Natural killer cell (primary cell): ENCODE measurements around the gene NEFH. TPM values are rescaled to one million over a fixed set of nuclear protein-coding genes. Genes with fewer than 3 reads are reported as not detected.

Experiments
- ATAC-seq, 3 donors: fragments of 150-1000 bp in 2 of 3; fragments of 200-7000 bp in 1 of 3; cut with Tn5 transposase; 1 replicate in 1 of 3; 2 replicates in 2 of 3; pipeline ENCODE4 v1.10.0; 2021; ENCODE audit warnings: mild to moderate bottlenecking in 2 of 3, moderate library complexity in 2 of 3
- DNase-seq, 2 donors: peaks; one replicate each; pipeline versions ENCODE4 v3.0.0 to v3.0.0-alpha.2; 2013 to 2021; ENCODE audit warnings: mixed read lengths in 1 of 2
- H3K27ac ChIP-seq: one replicate; pipeline ENCODE4 v1.5.1; 2013; ENCODE audit warnings: mild to moderate bottlenecking, low read length
- H3K27me3 ChIP-seq: one replicate; pipeline ENCODE4 v1.6.1; 2013; ENCODE audit warnings: low read length; ENCODE audit not compliant: control insufficient read depth, insufficient read depth
- H3K36me3 ChIP-seq: one replicate; pipeline ENCODE4 v1.6.1; 2013; ENCODE audit warnings: low read length; ENCODE audit not compliant: control insufficient read depth, insufficient read depth
- H3K4me1 ChIP-seq: one replicate; pipeline ENCODE4 v1.6.1; 2013; ENCODE audit warnings: low read length; ENCODE audit not compliant: control insufficient read depth, insufficient read depth
- H3K4me3 ChIP-seq: one replicate; pipeline ENCODE4 v1.5.1; 2013; ENCODE audit warnings: low read length
- H3K9me3 ChIP-seq: one replicate; pipeline ENCODE4 v1.6.1; 2013; ENCODE audit warnings: low read length; ENCODE audit not compliant: control insufficient read depth, insufficient read depth
- H3K27ac Mint-ChIP-seq, 2 donors: one replicate each; pipeline ENCODE4 v1.8.0; 2022; ENCODE audit warnings: mild to moderate bottlenecking in 2 of 2, mixed read lengths in 2 of 2, moderate library complexity in 1 of 2
- H3K27me3 Mint-ChIP-seq, 2 donors: one replicate each; pipeline ENCODE4 v1.8.0; 2022; ENCODE audit warnings: low read depth in 2 of 2, mixed read lengths in 2 of 2
- H3K36me3 Mint-ChIP-seq: one replicate; pipeline ENCODE4 v1.8.0; 2022; ENCODE audit warnings: mixed read lengths
- H3K4me1 Mint-ChIP-seq, 2 donors: one replicate each; pipeline ENCODE4 v1.8.0; 2022; ENCODE audit warnings: mixed read lengths in 2 of 2
- H3K4me3 Mint-ChIP-seq: one replicate; pipeline ENCODE4 v1.8.0; 2022; ENCODE audit warnings: mild to moderate bottlenecking, moderate library complexity, mixed read lengths
- H3K9me3 Mint-ChIP-seq, 2 donors: one replicate each; pipeline ENCODE4 v1.8.0; 2022; ENCODE audit warnings: mixed read lengths in 2 of 2
- WGBS: methylation state at CpG from one replicate; pipeline ENCODE4 v1.1.7; 2013; ENCODE audit warnings: missing lambda C conversion rate; ENCODE audit not compliant: insufficient coverage; 5-methylcytosine and 5-hydroxymethylcytosine counted together
- intact Hi-C: fragments of 100-400 bp; cut with micrococcal nuclease; formaldehyde crosslinking; loops from one replicate; pipeline ENCODE4 v1.14.2; 2022
- total RNA-seq, 4 donors: library from RNA; stranded (reverse); fragments of 120-200 nt in 1 of 4; gene quantifications; one replicate each; pipeline versions ENCODE4 v1.2.3 to v1.2.4, GENCODE V29; 2013 to 2022
- TF ChIP-seq, protein P1 (sequence below): fragments of 200-600 bp; IDR thresholded peaks from one replicate; pipeline ENCODE4 v1.8.0; 2022; ENCODE audit warnings: antibody characterized with exemption

The NEFH gene
- total RNA-seq, 3 donors from 2014 or later (not counting 1 experiment from before 2014, with no cell fraction given) = 0.09 to 0.48 (median 0.12) TPM

DNA sequence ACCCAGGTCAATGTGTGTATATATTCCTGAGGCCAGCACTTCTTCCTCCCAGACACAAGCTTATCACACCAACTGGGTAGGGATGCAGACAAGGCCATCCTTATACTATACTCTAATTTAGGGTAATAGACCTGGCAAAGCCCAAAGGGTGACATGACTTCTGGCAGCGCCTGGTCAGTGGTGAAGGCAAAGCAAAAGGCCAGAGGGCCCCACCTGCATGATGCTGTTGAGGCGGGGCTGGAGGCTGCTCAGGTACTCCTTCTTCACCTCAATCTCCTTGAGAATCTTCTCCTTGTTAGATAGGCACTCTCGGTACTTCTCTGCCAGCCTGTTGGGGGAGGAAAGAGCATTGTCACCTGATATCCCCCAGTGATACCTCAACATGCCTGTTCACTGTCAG lies 56.4 kb downstream of the NEFH start:
- intact Hi-C loops = no loop called here
- Histone ChIP-seq H3K27me3 (no peaks in the 10 kb centered on the region), H3K4me3 (no peak overlapping the region), H3K4me1 (no peaks in the 10 kb centered on the region), H3K27ac (no peak overlapping the region), H3K36me3 (peaks cover 75% of the 10 kb centered on the region), H3K9me3 (no peaks in the 10 kb centered on the region)
- Mint-ChIP-seq H3K4me1 (no peaks in the 10 kb centered on the region), H3K27ac (no peak overlapping the region), H3K9me3 (no peaks in the 10 kb centered on the region), H3K4me3 (no peak overlapping the region), H3K27me3 (no peaks in the 10 kb centered on the region), H3K36me3 (peaks cover 34% of the 10 kb centered on the region)
- WGBS = 100% methylated on average over 2 of the region's 3 CpGs
- TF ChIP-seq, protein P1, sequence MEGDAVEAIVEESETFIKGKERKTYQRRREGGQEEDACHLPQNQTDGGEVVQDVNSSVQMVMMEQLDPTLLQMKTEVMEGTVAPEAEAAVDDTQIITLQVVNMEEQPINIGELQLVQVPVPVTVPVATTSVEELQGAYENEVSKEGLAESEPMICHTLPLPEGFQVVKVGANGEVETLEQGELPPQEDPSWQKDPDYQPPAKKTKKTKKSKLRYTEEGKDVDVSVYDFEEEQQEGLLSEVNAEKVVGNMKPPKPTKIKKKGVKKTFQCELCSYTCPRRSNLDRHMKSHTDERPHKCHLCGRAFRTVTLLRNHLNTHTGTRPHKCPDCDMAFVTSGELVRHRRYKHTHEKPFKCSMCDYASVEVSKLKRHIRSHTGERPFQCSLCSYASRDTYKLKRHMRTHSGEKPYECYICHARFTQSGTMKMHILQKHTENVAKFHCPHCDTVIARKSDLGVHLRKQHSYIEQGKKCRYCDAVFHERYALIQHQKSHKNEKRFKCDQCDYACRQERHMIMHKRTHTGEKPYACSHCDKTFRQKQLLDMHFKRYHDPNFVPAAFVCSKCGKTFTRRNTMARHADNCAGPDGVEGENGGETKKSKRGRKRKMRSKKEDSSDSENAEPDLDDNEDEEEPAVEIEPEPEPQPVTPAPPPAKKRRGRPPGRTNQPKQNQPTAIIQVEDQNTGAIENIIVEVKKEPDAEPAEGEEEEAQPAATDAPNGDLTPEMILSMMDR = no peak
- ATAC-seq (no peak), DNase-seq (no peak)

DNA sequence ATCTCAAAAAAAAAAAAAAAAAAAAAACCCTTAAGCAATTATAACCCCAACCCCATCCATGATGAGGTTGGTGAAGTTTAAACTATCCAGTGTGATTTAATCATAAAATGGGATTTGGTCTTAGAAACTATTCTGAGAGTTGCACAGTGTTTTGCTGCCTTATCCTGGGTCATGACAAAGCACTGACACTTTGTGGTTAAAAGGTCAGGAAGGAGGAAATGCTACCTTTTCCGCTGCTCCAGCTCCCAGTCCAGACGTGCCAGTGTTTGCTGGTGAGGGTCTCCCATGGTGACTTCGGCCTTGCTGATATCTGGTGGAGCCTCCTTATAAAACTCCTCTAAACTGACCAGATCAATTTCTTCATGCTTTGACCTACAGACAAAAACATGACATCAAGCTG lies 59.1 kb downstream of the NEFH start:
- Mint-ChIP-seq H3K9me3 (no peaks in the 10 kb centered on the region), H3K4me3 (no peak overlapping the region), H3K27me3 (no peaks in the 10 kb centered on the region), H3K4me1 (no peaks in the 10 kb centered on the region), H3K27ac (no peak overlapping the region), H3K36me3 (peaks cover 27% of the 10 kb centered on the region)
- Histone ChIP-seq H3K27me3 (no peaks in the 10 kb centered on the region), H3K9me3 (no peaks in the 10 kb centered on the region), H3K27ac (no peak overlapping the region), H3K4me3 (no peak overlapping the region), H3K36me3 (peaks cover 64% of the 10 kb centered on the region), H3K4me1 (no peaks in the 10 kb centered on the region)
- 82% methylated on average over 3 of the region's 3 CpGs for WGBS
- TF ChIP-seq, protein P1 = no peak
- DNase-seq (no peak), ATAC-seq (no peak)
- intact Hi-C loops = no loop called here

Other genes starting within 250 kb of the NEFH start
- gene RHBDD3, start 212.2 kb upstream of the NEFH start, total RNA-seq = 10 to 100 TPM; 16.6 to 20.9 (median 17.9) TPM
- 100 to 1,000 TPM; 366 to 387 (median 382) TPM for gene EWSR1, start 211.9 kb upstream of the NEFH start, total RNA-seq
- gene GAS2L1, start 173.6 kb upstream of the NEFH start, total RNA-seq = 1 to 10 TPM in 2 of 3 donors, under 1 TPM in 1; 0.57 to 4.1 (median 2.8) TPM
- under 1 TPM in 2 of 3 donors, not detected in 1; 0.20 to 0.28 TPM for gene RASL10A, start 164.5 kb upstream of the NEFH start, total RNA-seq
- 10 to 100 TPM; 54.0 to 56.1 (median 54.3) TPM for gene AP1B1, start 91.6 kb upstream of the NEFH start, total RNA-seq
- gene RFPL1, start 41.6 kb upstream of the NEFH start, total RNA-seq = not detected
- 10 to 100 TPM; 42.4 to 62.5 (median 52.6) TPM for gene THOC5, start 73.5 kb downstream of the NEFH start, total RNA-seq
- 10 to 100 TPM; 22.4 to 25.3 (median 24.8) TPM for gene NIPSNAP1, start 100.9 kb downstream of the NEFH start, total RNA-seq
- gene NF2, start 123.4 kb downstream of the NEFH start, total RNA-seq = 10 to 100 TPM; 32.4 to 43.8 (median 39.6) TPM
- under 1 TPM; 0.35 to 0.93 (median 0.54) TPM for gene CABP7, start 239.8 kb downstream of the NEFH start, total RNA-seq